HepG2 (cell line): ENCODE results near the gene ATP10D. TPM values are rescaled to one million over a fixed set of nuclear protein-coding genes. Genes with fewer than 3 reads are reported as not detected.

Source experiments
- AKAP8 ChIP-seq: sonication (generic); formaldehyde crosslinking; IDR thresholded peaks from 2 replicates; pipeline ENCODE4 v1.5.1; 2020; ENCODE audit warnings: mild to moderate bottlenecking, missing genetic modification reagents
- CC2D1A ChIP-seq: sonication (generic); formaldehyde crosslinking; IDR thresholded peaks from 2 replicates; pipeline ENCODE4 v1.8.1; 2023; ENCODE audit warnings: mild to moderate bottlenecking, missing genetic modification reagents
- ETV6 ChIP-seq: sonication (generic); formaldehyde crosslinking; conservative IDR thresholded peaks from 2 replicates; pipeline ENCODE4 v1.4.0; 2020; ENCODE audit warnings: missing genetic modification reagents
- FOXK2 ChIP-seq: fragments of 450-650 bp; IDR thresholded peaks from 2 replicates; pipeline ENCODE4 v1.6.1; 2016
- FOXP1 ChIP-seq, 2 experiments: fragments of 450-650 bp in 1 of 2; IDR thresholded peaks; 2 replicates each; pipeline ENCODE4 v1.6.1; 2017 to 2018; ENCODE audit warnings: antibody characterized with exemption in 1 of 2
- HHEX ChIP-seq: IDR thresholded peaks from 2 replicates; pipeline ENCODE4 v1.6.1; 2016; ENCODE audit warnings: control low read depth
- IKZF5 ChIP-seq: IDR thresholded peaks from 2 replicates; pipeline ENCODE4 v1.6.1; 2018; ENCODE audit warnings: missing genetic modification reagents, mild to moderate bottlenecking, missing compliant biosample characterization
- REPIN1 ChIP-seq: sonication (generic); formaldehyde crosslinking; IDR thresholded peaks from 2 replicates; pipeline ENCODE4 v1.8.0; 2022; ENCODE audit warnings: missing genetic modification reagents, low read depth, mild to moderate bottlenecking, borderline replicate concordance
- RERE ChIP-seq: IDR thresholded peaks from 2 replicates; pipeline ENCODE4 v1.6.1; 2016; ENCODE audit warnings: low read depth, missing genetic modification reagents, missing compliant biosample characterization
- TFDP2 ChIP-seq: sonication (generic); formaldehyde crosslinking; IDR thresholded peaks from 2 replicates; pipeline ENCODE4 v1.4.0; 2020; ENCODE audit warnings: missing genetic modification reagents
- TMF1 ChIP-seq: sonication (generic); formaldehyde crosslinking; IDR thresholded peaks from 2 replicates; pipeline ENCODE4 v1.8.1; 2022; ENCODE audit warnings: low read depth, missing genetic modification reagents
- YEATS4 ChIP-seq: sonication (generic); formaldehyde crosslinking; IDR thresholded peaks from 2 replicates; pipeline ENCODE4 v1.4.0; 2020; ENCODE audit warnings: missing genetic modification reagents, borderline replicate concordance
- ZBTB21 ChIP-seq: sonication (generic); formaldehyde crosslinking; IDR thresholded peaks from 2 replicates; pipeline ENCODE4 v1.4.0; 2020; ENCODE audit warnings: missing genetic modification reagents
- ZNF331 ChIP-seq: sonication (generic); formaldehyde crosslinking; IDR thresholded peaks from 2 replicates; pipeline ENCODE4 v1.4.0; 2020; ENCODE audit warnings: missing genetic modification reagents
- ZNF530 ChIP-seq: sonication (generic); formaldehyde crosslinking; IDR thresholded peaks from 2 replicates; pipeline ENCODE4 v1.5.0; 2020; ENCODE audit warnings: low read depth, mild to moderate bottlenecking, missing genetic modification reagents
- ZNF558 ChIP-seq: sonication (generic); formaldehyde crosslinking; IDR thresholded peaks from 2 replicates; pipeline ENCODE4 v1.9.0; 2022; ENCODE audit warnings: mild to moderate bottlenecking, missing genetic modification reagents, borderline replicate concordance
- ZNF746 ChIP-seq: sonication (generic); formaldehyde crosslinking; IDR thresholded peaks from 2 replicates; pipeline ENCODE4 v1.8.0; 2022; ENCODE audit warnings: mild to moderate bottlenecking, missing genetic modification reagents
- ZNF879 ChIP-seq: sonication (generic); formaldehyde crosslinking; IDR thresholded peaks from 2 replicates; pipeline ENCODE4 v1.8.1; 2023; ENCODE audit warnings: missing genetic modification reagents
- polyA plus RNA-seq, 8 experiments: library from polyadenylated mRNA; depleted of rRNA in 3 of 8; stranded (reverse) in 7 of 8; unstranded in 1 of 8; fragments of >200 nt; fragmentation: Illumina TruSeq in 4 of 8; extraction: Trizol in 4 of 8; gene quantifications; 2 replicates each; pipeline versions ENCODE4 v1.2.1 to v1.2.3, GENCODE V29; 2011 to 2016; ENCODE audit warnings: low read depth in 4 of 8, missing spikeins in 1 of 8, mixed read lengths in 1 of 8; ENCODE audit not compliant: insufficient read depth in 1 of 8
- total RNA-seq, 5 experiments: library from RNA; depleted of rRNA; stranded (reverse); fragments of >200 nt; fragmentation: Illumina TruSeq; extraction: Trizol; gene quantifications; 2 replicates each; pipeline ENCODE4 v1.2.3, GENCODE V29; 2016; ENCODE audit warnings: low read depth in 1 of 5
- TF ChIP-seq, protein P1 (sequence below): sonication (generic); formaldehyde crosslinking; IDR thresholded peaks from 2 replicates; pipeline ENCODE4 v1.5.1; 2020; ENCODE audit warnings: mild to moderate bottlenecking, missing genetic modification reagents, moderate library complexity

The ATP10D gene
- total and polyA plus RNA-seq, 2 of the 13 experiments (the other 11 are each of a cell fraction or from before 2014, with no cell fraction given): 2.2 to 9.8 TPM

DNA sequence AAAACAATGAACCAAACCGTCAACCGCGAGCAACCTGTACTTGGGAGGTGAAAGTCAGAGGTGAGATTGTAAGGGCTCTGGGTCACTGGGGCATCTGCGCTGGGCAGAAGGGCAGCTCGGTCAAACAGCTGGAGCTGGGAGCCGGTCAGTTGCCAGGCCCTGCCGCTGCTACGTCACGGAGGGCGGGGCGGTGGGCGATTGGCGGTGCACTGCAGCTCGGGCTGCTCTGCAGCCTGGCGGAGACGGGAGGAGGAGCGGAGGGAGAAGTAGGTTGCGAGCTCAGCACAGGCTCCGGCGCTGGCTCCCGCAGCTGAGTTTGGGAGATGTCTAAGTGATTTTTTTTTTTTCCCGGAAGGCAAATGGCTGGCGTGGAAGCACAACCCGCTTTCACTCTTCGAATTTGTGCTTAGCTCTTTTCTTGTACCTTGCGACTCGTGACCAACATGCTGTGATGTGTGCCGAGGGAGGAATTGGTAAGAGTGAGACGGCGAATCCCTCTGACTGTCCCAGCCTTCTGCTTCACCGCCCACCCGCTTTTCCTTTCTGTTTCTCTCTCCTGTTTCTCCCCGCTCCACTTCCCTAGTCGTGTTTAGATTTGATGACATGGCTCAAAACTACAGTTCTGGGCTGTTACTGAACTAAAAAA lies at the start of gene ATP10D (continued):
- TF ChIP-seq IKZF5 (CRISPR knock-in tag) (peak; percentile 69), RERE (no peak), ZBTB21 (CRISPR knock-in tag) (no peak), TFDP2 (CRISPR knock-in tag) (no peak), REPIN1 (no peak), ZNF331 (CRISPR knock-in tag) (0 out of 2 replicates have a peak, but pooled peaks have one; percentile 36), TMF1 (CRISPR knock-in tag) (no peak), FOXP1 (IDR thresholded peaks at IDR 0.05) (no peak), FOXP1 (CRISPR knock-in tag; IDR thresholded peaks at IDR 0.05) (no peak), AKAP8 (CRISPR knock-in tag) (no peak), ETV6 (CRISPR knock-in tag) (no peak), FOXK2 (no peak), ZNF558 (CRISPR knock-in tag) (no peak), YEATS4 (CRISPR knock-in tag) (peak; percentile 71), ZNF879 (no peak), HHEX (CRISPR knock-in tag) (no peak), ZNF530 (no peak), ZNF746 (CRISPR knock-in tag) (no peak), CC2D1A (CRISPR knock-in tag) (no peak)
- TF ChIP-seq, protein P1, sequence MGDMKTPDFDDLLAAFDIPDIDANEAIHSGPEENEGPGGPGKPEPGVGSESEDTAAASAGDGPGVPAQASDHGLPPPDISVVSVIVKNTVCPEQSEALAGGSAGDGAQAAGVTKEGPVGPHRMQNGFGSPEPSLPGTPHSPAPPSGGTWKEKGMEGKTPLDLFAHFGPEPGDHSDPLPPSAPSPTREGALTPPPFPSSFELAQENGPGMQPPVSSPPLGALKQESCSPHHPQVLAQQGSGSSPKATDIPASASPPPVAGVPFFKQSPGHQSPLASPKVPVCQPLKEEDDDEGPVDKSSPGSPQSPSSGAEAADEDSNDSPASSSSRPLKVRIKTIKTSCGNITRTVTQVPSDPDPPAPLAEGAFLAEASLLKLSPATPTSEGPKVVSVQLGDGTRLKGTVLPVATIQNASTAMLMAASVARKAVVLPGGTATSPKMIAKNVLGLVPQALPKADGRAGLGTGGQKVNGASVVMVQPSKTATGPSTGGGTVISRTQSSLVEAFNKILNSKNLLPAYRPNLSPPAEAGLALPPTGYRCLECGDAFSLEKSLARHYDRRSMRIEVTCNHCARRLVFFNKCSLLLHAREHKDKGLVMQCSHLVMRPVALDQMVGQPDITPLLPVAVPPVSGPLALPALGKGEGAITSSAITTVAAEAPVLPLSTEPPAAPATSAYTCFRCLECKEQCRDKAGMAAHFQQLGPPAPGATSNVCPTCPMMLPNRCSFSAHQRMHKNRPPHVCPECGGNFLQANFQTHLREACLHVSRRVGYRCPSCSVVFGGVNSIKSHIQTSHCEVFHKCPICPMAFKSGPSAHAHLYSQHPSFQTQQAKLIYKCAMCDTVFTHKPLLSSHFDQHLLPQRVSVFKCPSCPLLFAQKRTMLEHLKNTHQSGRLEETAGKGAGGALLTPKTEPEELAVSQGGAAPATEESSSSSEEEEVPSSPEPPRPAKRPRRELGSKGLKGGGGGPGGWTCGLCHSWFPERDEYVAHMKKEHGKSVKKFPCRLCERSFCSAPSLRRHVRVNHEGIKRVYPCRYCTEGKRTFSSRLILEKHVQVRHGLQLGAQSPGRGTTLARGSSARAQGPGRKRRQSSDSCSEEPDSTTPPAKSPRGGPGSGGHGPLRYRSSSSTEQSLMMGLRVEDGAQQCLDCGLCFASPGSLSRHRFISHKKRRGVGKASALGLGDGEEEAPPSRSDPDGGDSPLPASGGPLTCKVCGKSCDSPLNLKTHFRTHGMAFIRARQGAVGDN: peak; percentile 82
